T-helper 17 cell (primary cell): Measurements from ENCODE around the gene TENM4. TPM values are rescaled to one million over a fixed set of nuclear protein-coding genes. Genes with fewer than 3 reads are reported as not detected.
"Not testable (repeated sequence)": the region's sequence is repeated elsewhere in the genome, so short reads cannot be mapped to it uniquely, and the experiment has no call there.

Experiments used
- ATAC-seq: fragments of 150-1000 bp; cut with Tn5 transposase; 2 replicates; pipeline ENCODE4 v1.10.0; 2021; ENCODE audit warnings: mild to moderate bottlenecking, moderate library complexity
- DNase-seq, 3 donors: peaks; one replicate each; pipeline versions ENCODE4 v3.0.0 to v3.0.0-alpha.2; 2020 to 2021
- H3K9me3 ChIP-seq: one replicate; pipeline ENCODE4 v1.7.0; 2013; ENCODE audit warnings: low read length, mild to moderate bottlenecking; ENCODE audit not compliant: control insufficient read depth, poor library complexity, severe bottlenecking
- H3K27ac Mint-ChIP-seq: one replicate; pipeline ENCODE4 v1.8.0; 2022; ENCODE audit warnings: mild to moderate bottlenecking, moderate library complexity, mixed read lengths
- H3K27me3 Mint-ChIP-seq: one replicate; pipeline ENCODE4 v1.8.0; 2022; ENCODE audit warnings: mixed read lengths
- H3K36me3 Mint-ChIP-seq: one replicate; pipeline ENCODE4 v1.8.0; 2022; ENCODE audit warnings: low read depth, mixed read lengths
- H3K4me1 Mint-ChIP-seq: one replicate; pipeline ENCODE4 v1.8.0; 2022; ENCODE audit warnings: mild to moderate bottlenecking, mixed read lengths
- H3K4me3 Mint-ChIP-seq: one replicate; pipeline ENCODE4 v1.8.0; 2022; ENCODE audit warnings: mild to moderate bottlenecking, moderate library complexity, mixed read lengths
- total RNA-seq, 4 donors: library from RNA in 2 of 4; stranded (reverse) in 2 of 4; gene quantifications; one replicate each; pipeline ENCODE4 v1.2.3 and lab custom pipeline; 2022 to 2026

Gene TENM4
- total RNA-seq, 2 donors from 2014 or later: 0.31 to 0.97 TPM

GRCh38 chr11:78879094-78879980 is 561.5 kb downstream of the TENM4 start:
- H3K36me3 Mint-ChIP-seq, ATAC-seq, DNase-seq, H3K9me3 ChIP-seq, H3K4me3 Mint-ChIP-seq, H3K27ac Mint-ChIP-seq, H3K27me3 Mint-ChIP-seq, H3K4me1 Mint-ChIP-seq: not testable (repeated sequence)

GRCh38 chr11:78878631-78879030 is 562.2 kb downstream of the TENM4 start:
- Mint-ChIP-seq H3K4me1 (no peaks in the 10 kb centered on the region), H3K4me3 (no peak overlapping the region), H3K36me3 (no peaks in the 10 kb centered on the region), H3K27me3 (peaks cover 4% of the 10 kb centered on the region), H3K27ac (no peak overlapping the region)
- H3K9me3 ChIP-seq: no peaks in the 10 kb centered on the region
- no peak for DNase-seq
- ATAC-seq: no peak

- H3K4me3 Mint-ChIP-seq: no peak overlapping the region
- no peaks in the 10 kb centered on the region for H3K9me3 ChIP-seq
- ATAC-seq (no peak), DNase-seq (no peak)
- H3K27ac Mint-ChIP-seq: no peak overlapping the region
- no peaks in the 10 kb centered on the region for H3K36me3 Mint-ChIP-seq
- peaks cover 6% of the 10 kb centered on the region for H3K27me3 Mint-ChIP-seq
- H3K4me1 Mint-ChIP-seq: no peaks in the 10 kb centered on the region
These were observed 564.2 kb downstream of the TENM4 start for GRCh38 chr11:78876676-78877075.

GRCh38 chr11:78870655-78871054 is 570.2 kb downstream of the TENM4 start:
- no peak overlapping the region for H3K4me3 Mint-ChIP-seq
- H3K9me3 ChIP-seq: no peaks in the 10 kb centered on the region
- H3K27me3 Mint-ChIP-seq: peaks cover 37% of the 10 kb centered on the region
- H3K27ac Mint-ChIP-seq: no peak overlapping the region
- H3K36me3 Mint-ChIP-seq: no peaks in the 10 kb centered on the region
- H3K4me1 Mint-ChIP-seq: no peaks in the 10 kb centered on the region
- no peak for ATAC-seq
- DNase-seq: no peak

DNA sequence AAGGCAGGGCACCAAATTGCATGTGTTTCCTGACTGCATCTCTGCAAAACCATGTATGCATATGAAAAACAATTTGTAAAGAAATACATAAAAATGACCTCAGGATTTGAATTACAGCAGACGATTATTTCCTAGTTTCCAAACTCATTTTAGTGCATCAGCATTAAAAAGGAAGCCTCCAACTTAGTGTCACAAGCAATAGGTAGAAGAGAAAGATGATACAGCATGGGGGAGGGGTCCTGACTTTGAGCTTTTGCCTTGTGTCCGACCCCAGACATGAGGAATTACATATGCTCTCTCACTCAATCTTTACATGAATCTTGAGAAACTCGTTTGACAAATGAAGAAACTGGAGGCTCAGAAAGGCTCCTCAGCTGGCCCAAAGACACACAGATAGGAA is 571.5 kb downstream of the TENM4 start:
- no peak overlapping the region for H3K27ac Mint-ChIP-seq
- no peak overlapping the region for H3K4me3 Mint-ChIP-seq
- peaks cover 42% of the 10 kb centered on the region for H3K27me3 Mint-ChIP-seq
- ATAC-seq (no peak), DNase-seq (no peak)
- no peaks in the 10 kb centered on the region for H3K4me1 Mint-ChIP-seq
- H3K9me3 ChIP-seq: no peaks in the 10 kb centered on the region
- H3K36me3 Mint-ChIP-seq: no peaks in the 10 kb centered on the region

- peaks cover 42% of the 10 kb centered on the region for H3K27me3 Mint-ChIP-seq
- H3K27ac Mint-ChIP-seq: no peak overlapping the region
- ATAC-seq (no peak), DNase-seq (no peak)
- no peaks in the 10 kb centered on the region for H3K9me3 ChIP-seq
- H3K4me1 Mint-ChIP-seq: no peaks in the 10 kb centered on the region
- no peak overlapping the region for H3K4me3 Mint-ChIP-seq
- no peaks in the 10 kb centered on the region for H3K36me3 Mint-ChIP-seq
These were observed 572.3 kb downstream of the TENM4 start for GRCh38 chr11:78868563-78868962.

- no peak overlapping the region for H3K4me3 Mint-ChIP-seq
- ATAC-seq (no peak), DNase-seq (no peak)
- no peaks in the 10 kb centered on the region for H3K36me3 Mint-ChIP-seq
- H3K4me1 Mint-ChIP-seq: no peaks in the 10 kb centered on the region
- H3K27ac Mint-ChIP-seq: no peak overlapping the region
- no peaks in the 10 kb centered on the region for H3K9me3 ChIP-seq
- peaks cover 29% of the 10 kb centered on the region for H3K27me3 Mint-ChIP-seq
These were observed 580.0 kb downstream of the TENM4 start for GRCh38 chr11:78860720-78861422.

- Mint-ChIP-seq H3K27ac (no peak overlapping the region), H3K36me3 (no peaks in the 10 kb centered on the region), H3K4me1 (peaks cover 2% of the 10 kb centered on the region), H3K4me3 (no peak overlapping the region), H3K27me3 (peaks cover 32% of the 10 kb centered on the region)
- no peak for DNase-seq
- no peak for ATAC-seq
- no peaks in the 10 kb centered on the region for H3K9me3 ChIP-seq
These were observed 583.1 kb downstream of the TENM4 start for GRCh38 chr11:78857688-78858087.

- no peak overlapping the region for H3K4me3 Mint-ChIP-seq
- DNase-seq (no peak), ATAC-seq (no peak)
- H3K27me3 Mint-ChIP-seq: peaks cover 30% of the 10 kb centered on the region
- no peaks in the 10 kb centered on the region for H3K36me3 Mint-ChIP-seq
- no peak overlapping the region for H3K27ac Mint-ChIP-seq
- no peaks in the 10 kb centered on the region for H3K9me3 ChIP-seq
- H3K4me1 Mint-ChIP-seq: peaks cover 2% of the 10 kb centered on the region
These were observed 584.6 kb downstream of the TENM4 start for GRCh38 chr11:78856211-78856610.

- no peak overlapping the region for H3K27ac Mint-ChIP-seq
- peaks cover 30% of the 10 kb centered on the region for H3K27me3 Mint-ChIP-seq
- H3K36me3 Mint-ChIP-seq: no peaks in the 10 kb centered on the region
- H3K4me1 Mint-ChIP-seq: peaks cover 2% of the 10 kb centered on the region
- H3K4me3 Mint-ChIP-seq: no peak overlapping the region
- DNase-seq (no peak), ATAC-seq (no peak)
- H3K9me3 ChIP-seq: no peaks in the 10 kb centered on the region
These were observed 585.7 kb downstream of the TENM4 start for GRCh38 chr11:78855116-78855515.

DNA sequence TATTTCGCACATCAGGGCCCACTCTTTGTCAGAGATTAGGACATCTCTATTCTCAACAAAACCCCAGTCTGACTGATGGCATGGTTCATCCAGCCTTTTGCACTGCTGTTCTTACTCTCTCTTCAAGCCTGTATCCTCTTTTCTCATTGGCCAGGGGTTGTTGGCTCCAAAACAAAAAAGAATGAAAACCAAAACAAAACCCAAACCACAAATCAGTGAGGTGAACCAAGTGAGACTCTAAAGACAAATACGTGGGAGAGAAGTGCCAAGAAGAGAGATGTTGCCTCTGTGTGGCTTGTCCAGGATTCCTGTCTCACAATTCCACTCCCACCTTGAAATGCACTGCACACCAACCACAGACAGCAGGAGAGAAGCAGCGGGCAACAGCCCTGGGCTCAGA is 587.3 kb downstream of the TENM4 start:
- ATAC-seq (no peak), DNase-seq (no peak)
- H3K36me3 Mint-ChIP-seq: no peaks in the 10 kb centered on the region
- H3K27me3 Mint-ChIP-seq: peaks cover 34% of the 10 kb centered on the region
- H3K27ac Mint-ChIP-seq: no peak overlapping the region
- no peaks in the 10 kb centered on the region for H3K9me3 ChIP-seq
- no peak overlapping the region for H3K4me3 Mint-ChIP-seq
- H3K4me1 Mint-ChIP-seq: peaks cover 2% of the 10 kb centered on the region

GRCh38 chr11:78851878-78852586 is 588.8 kb downstream of the TENM4 start:
- ATAC-seq (no peak), DNase-seq (no peak)
- Mint-ChIP-seq H3K27ac (no peak overlapping the region), H3K27me3 (peaks cover 36% of the 10 kb centered on the region), H3K4me1 (peaks cover 2% of the 10 kb centered on the region), H3K4me3 (no peak overlapping the region), H3K36me3 (no peaks in the 10 kb centered on the region)
- H3K9me3 ChIP-seq: no peaks in the 10 kb centered on the region

- Mint-ChIP-seq H3K36me3 (peaks cover 2% of the 10 kb centered on the region), H3K27me3 (peaks cover 44% of the 10 kb centered on the region), H3K4me3 (no peak overlapping the region), H3K4me1 (no peaks in the 10 kb centered on the region), H3K27ac (no peak overlapping the region)
- no peak for DNase-seq
- ATAC-seq: no peak
- no peaks in the 10 kb centered on the region for H3K9me3 ChIP-seq
These were observed 590.8 kb downstream of the TENM4 start for GRCh38 chr11:78850078-78850477.
